T-helper 2 cell (primary cell): Measurements from ENCODE around the gene VTCN1.

Experiments
- DNase-seq, 5 experiments: peaks; one replicate each; pipeline versions ENCODE4 v3.0.0 to v3.0.0-alpha.2; 2012 to 2022

The VTCN1 gene

DNA sequence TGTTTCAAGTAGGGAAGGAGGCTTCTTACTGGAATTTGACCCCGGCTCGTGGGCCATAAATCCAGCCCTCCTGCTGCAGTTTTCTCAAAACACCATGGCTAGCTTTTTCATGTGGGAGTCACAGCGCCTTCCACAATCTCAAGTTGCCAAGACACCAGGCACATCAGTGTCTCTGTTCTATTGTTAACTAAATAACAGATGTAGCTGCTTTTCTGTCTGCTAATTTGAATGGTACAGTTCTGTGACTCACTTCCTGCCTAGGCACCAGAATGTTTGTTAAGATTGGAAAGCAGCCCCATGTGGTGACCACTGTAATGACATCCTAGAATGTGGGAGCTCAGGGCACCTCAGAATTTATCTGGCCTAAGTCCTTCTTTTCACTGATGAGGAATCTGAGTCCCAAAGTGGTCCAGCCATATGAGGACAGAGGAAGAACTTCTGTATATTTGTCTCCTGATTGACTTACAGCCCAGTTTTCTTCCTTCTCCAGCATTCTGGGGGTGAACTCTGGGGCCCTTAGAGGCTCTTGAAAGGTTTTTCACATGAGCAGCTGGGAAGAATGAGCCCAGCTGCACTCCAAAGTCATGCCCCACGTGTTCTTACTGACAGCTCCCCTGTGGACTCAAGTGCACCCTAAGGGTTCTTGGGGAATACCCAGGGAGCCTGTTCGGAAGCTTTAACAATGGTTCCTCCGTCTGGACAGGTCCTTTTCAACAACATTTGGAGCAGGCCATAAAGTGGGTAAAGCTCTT lies 116.7 kb downstream of the VTCN1 start:
- peak in 1 of 5 experiments; percentile 65 for DNase-seq
